ENCODE data around the gene KRTAP9-3.

GRCh38 chr17:41230094-41230493, 2.2 kb upstream of the KRTAP9-3 start:
- TF ChIP-seq, protein P1, sequence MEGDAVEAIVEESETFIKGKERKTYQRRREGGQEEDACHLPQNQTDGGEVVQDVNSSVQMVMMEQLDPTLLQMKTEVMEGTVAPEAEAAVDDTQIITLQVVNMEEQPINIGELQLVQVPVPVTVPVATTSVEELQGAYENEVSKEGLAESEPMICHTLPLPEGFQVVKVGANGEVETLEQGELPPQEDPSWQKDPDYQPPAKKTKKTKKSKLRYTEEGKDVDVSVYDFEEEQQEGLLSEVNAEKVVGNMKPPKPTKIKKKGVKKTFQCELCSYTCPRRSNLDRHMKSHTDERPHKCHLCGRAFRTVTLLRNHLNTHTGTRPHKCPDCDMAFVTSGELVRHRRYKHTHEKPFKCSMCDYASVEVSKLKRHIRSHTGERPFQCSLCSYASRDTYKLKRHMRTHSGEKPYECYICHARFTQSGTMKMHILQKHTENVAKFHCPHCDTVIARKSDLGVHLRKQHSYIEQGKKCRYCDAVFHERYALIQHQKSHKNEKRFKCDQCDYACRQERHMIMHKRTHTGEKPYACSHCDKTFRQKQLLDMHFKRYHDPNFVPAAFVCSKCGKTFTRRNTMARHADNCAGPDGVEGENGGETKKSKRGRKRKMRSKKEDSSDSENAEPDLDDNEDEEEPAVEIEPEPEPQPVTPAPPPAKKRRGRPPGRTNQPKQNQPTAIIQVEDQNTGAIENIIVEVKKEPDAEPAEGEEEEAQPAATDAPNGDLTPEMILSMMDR (IDR thresholded peaks at IDR 0.05) = no peak
- TF ChIP-seq POLR2A (IDR thresholded peaks at IDR 0.05) = no peak
